ENCODE measurements around the gene BSND. TPM values are rescaled to one million over a fixed set of nuclear protein-coding genes. Genes with fewer than 3 reads are reported as not detected.

Gene BSND
- total RNA-seq, 8 experiments from 2014 or later = 0.13 to 0.95 (median 0.29) TPM; not detected in 2

GRCh38 chr1:54988975-54989374, 9.8 kb upstream of the BSND start:
- 52 to 96% (median 83%) methylated on average over 1 to 4 of the region's 4 CpGs; no CpG with 5 or more reads in 3 of the 10 experiments for WGBS, 10 experiments
- Histone ChIP-seq H3K4me1 (replicated peaks in 1 of 2) (peaks cover 0 to under 1% of the 10 kb centered on the region in 2 donors), H3K27ac (no peak overlapping the region), H3K4me3 (no peak overlapping the region)
- in situ Hi-C loops (cut with MboI; ENCODE audit: low pct_unique_long_range_greater_than_20kb in 2 of 9, low sequenced_read_pairs in 9 of 9, unreplicated experiment in 9 of 9) = no loop called here
- ATAC-seq (replicated peaks in 6 of 8) = no peak

DNA sequence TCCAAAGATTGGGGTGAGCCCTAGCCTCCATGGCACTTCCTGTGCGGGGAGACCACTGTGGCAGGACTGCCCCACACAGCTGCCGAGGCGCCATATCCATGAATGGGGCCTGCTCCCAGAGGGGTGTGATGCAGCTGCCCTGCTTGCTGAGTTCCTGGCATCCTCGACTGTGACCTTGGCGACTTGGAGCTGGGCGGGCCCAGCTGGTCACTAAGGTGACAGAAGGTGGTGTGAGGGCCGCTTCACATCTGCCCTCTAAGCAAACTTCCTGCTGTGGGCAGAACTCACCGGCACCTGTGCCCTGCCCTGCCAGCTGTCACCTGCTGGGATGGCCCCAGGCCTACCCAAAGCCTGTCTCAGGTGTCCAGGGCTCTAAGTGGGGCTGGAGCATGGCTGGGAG, 9.3 kb upstream of the BSND start:
- H3K27ac ChIP-seq = no peak overlapping the region
- no peak overlapping the region for H3K4me3 ChIP-seq
- ATAC-seq (replicated peaks in 6 of 8) = peak in 1 of 8 experiments; percentile 69
- H3K4me1 ChIP-seq (replicated peaks in 1 of 2) = peaks cover 0 to 5% of the 10 kb centered on the region in 2 donors
- in situ Hi-C loops (cut with MboI; ENCODE audit: low pct_unique_long_range_greater_than_20kb in 2 of 9, low sequenced_read_pairs in 9 of 9, unreplicated experiment in 9 of 9) = no loop called here
- WGBS, 10 experiments = 86 to 87% methylated on average over 4 to 7 of the region's 8 CpGs; no CpG with 5 or more reads in 8 of the 10 experiments

- WGBS, 10 experiments = 58 to 100% (median 77%) methylated on average over 1 to 12 of the region's 13 CpGs; no CpG with 5 or more reads in 4 of the 10 experiments
- no peak for ATAC-seq (replicated peaks in 6 of 8)
- H3K4me1 ChIP-seq (replicated peaks in 1 of 2) = peaks cover 0 to 6% of the 10 kb centered on the region in 2 donors
- in situ Hi-C loops (cut with MboI; ENCODE audit: low pct_unique_long_range_greater_than_20kb in 2 of 9, low sequenced_read_pairs in 9 of 9, unreplicated experiment in 9 of 9) = loop anchor here in 1 of 9 experiments (10.0 kb wide), 1 partner anchor 45 kb away; no protein-coding TSS in a partner anchor
- H3K4me3 ChIP-seq = no peak overlapping the region
- H3K27ac ChIP-seq = no peak overlapping the region
Measured at GRCh38 chr1:54989968-54990810, 8.5 kb upstream of the BSND start.

GRCh38 chr1:54990916-54991315, 7.8 kb upstream of the BSND start:
- 0 to 60% methylated on average over 1 of the region's 4 CpGs; no CpG with 5 or more reads in 8 of the 10 experiments for WGBS, 10 experiments

GRCh38 chr1:54991939-54992338, 6.8 kb upstream of the BSND start:
- H3K4me3 ChIP-seq = no peak overlapping the region
- WGBS, 10 experiments = 51 to 100% (median 67%) methylated on average over 1 to 9 of the region's 12 CpGs; no CpG with 5 or more reads in 2 of the 10 experiments
- H3K27ac ChIP-seq = no peak overlapping the region
- ATAC-seq (replicated peaks in 6 of 8) = no peak
- in situ Hi-C loops (cut with MboI; ENCODE audit: low pct_unique_long_range_greater_than_20kb in 2 of 9, low sequenced_read_pairs in 9 of 9, unreplicated experiment in 9 of 9) = loop anchor here in 1 of 9 experiments (10.0 kb wide), 1 partner anchor 47 kb away; no protein-coding TSS in a partner anchor
- H3K4me1 ChIP-seq (replicated peaks in 1 of 2) = peaks cover 0 to 6% of the 10 kb centered on the region in 2 donors

More at GRCh38 chr1:54990916-54991315, 7.8 kb upstream of the BSND start:
- ATAC-seq (replicated peaks in 6 of 8) = no peak
- in situ Hi-C loops (cut with MboI; ENCODE audit: low pct_unique_long_range_greater_than_20kb in 2 of 9, low sequenced_read_pairs in 9 of 9, unreplicated experiment in 9 of 9) = loop anchor here in 1 of 9 experiments (10.0 kb wide), 1 partner anchor 46 kb away; no protein-coding TSS in a partner anchor
- Histone ChIP-seq H3K4me1 (replicated peaks in 1 of 2) (peaks cover 0 to 6% of the 10 kb centered on the region in 2 donors), H3K27ac (no peak overlapping the region), H3K4me3 (no peak overlapping the region)

DNA sequence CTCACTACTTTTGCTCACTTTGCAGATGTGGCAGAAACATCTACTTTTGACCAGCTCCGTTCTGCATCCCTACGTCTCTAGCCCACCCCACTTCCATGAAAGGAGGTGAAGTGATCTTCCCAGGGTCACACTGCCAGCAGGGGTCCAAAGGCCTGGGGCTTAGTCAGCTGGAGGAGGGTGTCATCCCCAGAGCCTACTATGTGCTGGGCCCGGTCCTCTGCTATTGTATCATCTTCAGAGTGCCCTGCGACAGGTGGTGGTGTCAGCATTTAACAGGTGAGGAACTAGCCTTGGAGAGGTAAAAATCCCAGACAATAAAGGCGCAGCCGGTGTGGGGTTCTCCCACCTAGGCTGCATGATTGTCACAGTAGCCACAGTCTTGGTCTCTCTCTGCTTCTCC, 5.6 kb upstream of the BSND start:
- ATAC-seq (replicated peaks in 6 of 8) = no peak
- Histone ChIP-seq H3K4me1 (replicated peaks in 1 of 2) (peaks cover 0 to 6% of the 10 kb centered on the region in 2 donors), H3K27ac (no peak overlapping the region), H3K4me3 (no peak overlapping the region)
- in situ Hi-C loops (cut with MboI; ENCODE audit: low pct_unique_long_range_greater_than_20kb in 2 of 9, low sequenced_read_pairs in 9 of 9, unreplicated experiment in 9 of 9) = loop anchor here in 1 of 9 experiments (10.0 kb wide), 1 partner anchor 48 kb away; no protein-coding TSS in a partner anchor
- 70 to 100% (median 97%) methylated on average over 1 to 3 of the region's 6 CpGs; no CpG with 5 or more reads in 6 of the 10 experiments for WGBS, 10 experiments

GRCh38 chr1:54994355-54994990, 4.3 kb upstream of the BSND start:
- WGBS, 10 experiments = 32 to 60% (median 53%) methylated on average over 1 to 6 of the region's 6 CpGs; no CpG with 5 or more reads in 6 of the 10 experiments
- in situ Hi-C loops (cut with MboI; ENCODE audit: low pct_unique_long_range_greater_than_20kb in 2 of 9, low sequenced_read_pairs in 9 of 9, unreplicated experiment in 9 of 9) = loop anchor here in 1 of 9 experiments (10.0 kb wide), 1 partner anchor 50 kb away; no protein-coding TSS in a partner anchor
- Histone ChIP-seq H3K4me3 (no peak overlapping the region), H3K27ac (no peak overlapping the region), H3K4me1 (replicated peaks in 1 of 2) (peaks cover 7 to 16% of the 10 kb centered on the region in 2 donors)
- no peak for ATAC-seq (replicated peaks in 6 of 8)

- Histone ChIP-seq H3K27ac (no peak overlapping the region), H3K4me1 (replicated peaks in 1 of 2) (peaks cover 10 to 19% of the 10 kb centered on the region in 2 donors), H3K4me3 (no peak overlapping the region)
- in situ Hi-C loops (cut with MboI; ENCODE audit: low pct_unique_long_range_greater_than_20kb in 2 of 9, low sequenced_read_pairs in 9 of 9, unreplicated experiment in 9 of 9) = loop anchor here in 1 of 9 experiments (10.0 kb wide), 1 partner anchor 50 kb away; no protein-coding TSS in a partner anchor
- 10 to 96% (median 54%) methylated on average over 2 to 10 of the region's 12 CpGs; no CpG with 5 or more reads in 2 of the 10 experiments for WGBS, 10 experiments
- no peak for ATAC-seq (replicated peaks in 6 of 8)
Measured at GRCh38 chr1:54995013-54995760, 3.5 kb upstream of the BSND start.

DNA sequence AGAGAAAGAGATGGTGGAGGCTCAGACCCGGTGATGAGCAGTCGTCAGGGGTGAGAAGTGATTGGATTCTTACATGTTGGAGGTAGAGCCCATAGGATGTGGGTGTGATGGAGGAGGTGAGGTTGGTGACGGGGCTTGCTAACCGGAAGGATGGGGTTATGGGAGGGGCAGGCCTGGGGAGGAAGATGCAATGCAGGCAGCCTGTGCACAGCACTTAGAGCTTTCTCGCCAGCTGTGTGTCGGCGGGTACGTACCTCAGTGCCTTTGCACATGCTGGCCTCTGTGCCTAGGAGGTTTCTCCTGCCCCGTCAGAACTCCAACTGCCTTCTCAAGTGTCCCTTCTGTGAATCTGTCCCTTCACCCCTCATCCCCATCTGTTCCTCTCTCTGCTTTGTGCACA, 2.9 kb upstream of the BSND start:
- 67 to 90% (median 80%) methylated on average over 1 to 8 of the region's 9 CpGs; no CpG with 5 or more reads in 3 of the 10 experiments for WGBS, 10 experiments
- ATAC-seq (replicated peaks in 6 of 8) = no peak
- no peak overlapping the region for H3K4me3 ChIP-seq
- in situ Hi-C loops (cut with MboI; ENCODE audit: low pct_unique_long_range_greater_than_20kb in 2 of 9, low sequenced_read_pairs in 9 of 9, unreplicated experiment in 9 of 9) = loop anchor here in 1 of 9 experiments (10.0 kb wide), 1 partner anchor 51 kb away; no protein-coding TSS in a partner anchor
- peaks cover 17 to 25% of the 10 kb centered on the region in 2 donors for H3K4me1 ChIP-seq (replicated peaks in 1 of 2)
- H3K27ac ChIP-seq = no peak overlapping the region

- no peak overlapping the region for H3K4me3 ChIP-seq
- in situ Hi-C loops (cut with MboI; ENCODE audit: low pct_unique_long_range_greater_than_20kb in 2 of 9, low sequenced_read_pairs in 9 of 9, unreplicated experiment in 9 of 9) = loop anchor here in 1 of 9 experiments (10.0 kb wide), 1 partner anchor 52 kb away; no protein-coding TSS in a partner anchor
- no peak overlapping the region for H3K27ac ChIP-seq
- WGBS, 10 experiments = 0 to 33% (median 15%) methylated on average over 4 to 11 of the region's 23 CpGs; no CpG with 5 or more reads in 5 of the 10 experiments
- H3K4me1 ChIP-seq (replicated peaks in 1 of 2) = peaks cover 22 to 31% of the 10 kb centered on the region in 2 donors
- ATAC-seq (replicated peaks in 6 of 8) = peak in 3 of 8 experiments; percentile 92 to 94 (median 93)
Measured at GRCh38 chr1:54996359-54996868, 2.3 kb upstream of the BSND start.

DNA sequence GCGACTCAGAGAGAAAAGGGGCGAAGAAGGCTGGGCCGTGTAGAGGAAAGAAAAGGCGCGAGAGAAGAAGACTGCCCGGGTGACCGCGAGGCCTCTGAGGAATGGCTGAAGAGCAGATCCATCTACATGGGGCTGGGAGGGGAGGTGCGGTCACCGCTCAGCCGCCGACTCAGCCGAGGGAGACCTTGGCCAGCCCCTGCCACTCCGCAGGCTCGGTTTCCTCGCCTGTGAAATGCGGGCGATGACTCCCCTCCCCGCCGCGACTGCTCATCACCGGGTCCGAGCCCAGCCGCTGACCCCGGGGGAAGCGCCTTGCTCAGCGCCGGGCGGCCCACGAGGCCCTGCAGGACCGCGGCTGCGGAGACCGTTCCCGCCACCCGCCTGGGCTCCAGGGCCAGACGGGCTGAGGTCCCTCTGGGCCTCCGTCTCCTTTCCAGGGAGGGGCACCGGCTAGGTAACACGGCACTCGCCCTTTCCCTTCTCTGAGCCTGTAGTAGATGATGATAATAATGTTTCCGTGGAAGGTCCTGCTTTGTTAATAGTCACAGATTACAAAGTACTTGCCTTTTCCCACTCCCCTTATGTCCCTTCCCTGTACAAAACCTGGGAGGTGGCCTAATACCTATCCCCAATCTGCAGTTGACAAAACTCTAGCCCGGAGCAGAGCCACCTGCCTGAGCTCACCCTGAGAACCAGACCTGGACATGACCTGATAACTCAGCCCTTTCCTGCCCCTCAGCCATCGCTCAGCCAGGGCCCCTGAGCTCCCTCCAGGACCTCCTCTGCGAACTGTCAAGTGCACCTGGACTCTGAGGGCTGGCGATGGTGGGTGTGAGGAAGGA, 1.6 kb upstream of the BSND start:
- WGBS, 10 experiments = 0 to 82% (median 51%) methylated on average over 1 to 35 of the region's 46 CpGs; no CpG with 5 or more reads in 2 of the 10 experiments
- Histone ChIP-seq H3K4me3 (no peak overlapping the region), H3K4me1 (replicated peaks in 1 of 2) (peaks cover 29 to 35% of the 10 kb centered on the region in 2 donors), H3K27ac (no peak overlapping the region)
- peak in 3 of 8 experiments; percentile 71 to 81 (median 78) for ATAC-seq (replicated peaks in 6 of 8)
- in situ Hi-C loops (cut with MboI; ENCODE audit: low pct_unique_long_range_greater_than_20kb in 2 of 9, low sequenced_read_pairs in 9 of 9, unreplicated experiment in 9 of 9) = loop anchor here in 1 of 9 experiments (10.0 kb wide), 1 partner anchor 52 kb away; no protein-coding TSS in a partner anchor
